ENCODE data around the gene ZNF544.
A peak's percentile ranks its signal among the peaks of the same experiment; 100 is the strongest.

ZNF544 gene

GRCh38 chr19:58279042-58279924, 50.6 kb downstream of the ZNF544 start:
- Histone ChIP-seq H3K9me3 (ENCODE audit: low read length) (peaks cover 18% of the 10 kb centered on the region), H3K27me3 (ENCODE audit: insufficient read depth, low read length) (no peaks in the 10 kb centered on the region), H3K27ac (ENCODE audit: low read depth, low read length, poor library complexity, severe bottlenecking) (peak overlapping the region; percentile 64), H3K4me3 (ENCODE audit: low read depth, low read length, poor library complexity, severe bottlenecking) (peak overlapping the region; percentile 98), H3K4me1 (ENCODE audit: insufficient read depth, low read length, severe bottlenecking) (peaks cover 18% of the 10 kb centered on the region), H3K4me2 (ENCODE audit: low read length) (peak overlapping the region; percentile 98), H2AFZ (ENCODE audit: low read length) (peak overlapping the region; percentile 64; the same call in 1 of the 2 replicates), H4K20me1 (ENCODE audit: insufficient read depth, low read length) (no peaks in the 10 kb centered on the region), H3K79me2 (ENCODE audit: insufficient read depth, low read length) (peaks cover 29% of the 10 kb centered on the region), H3K9ac (ENCODE audit: low read length) (peak overlapping the region; percentile 98), H3F3A (ENCODE audit: insufficient read depth, low read length) (no peaks in the 10 kb centered on the region), H3K36me3 (ENCODE audit: insufficient read depth, low read length) (peaks cover 67% of the 10 kb centered on the region), H3K9me2 (ENCODE audit: low read depth, low read length) (no peaks in the 10 kb centered on the region)
- TF ChIP-seq CTCF (IDR thresholded peaks at IDR 0.05; ENCODE audit: low read length), result no peak
- no peak for TF ChIP-seq EZH2 (IDR thresholded peaks at IDR 0.05; ENCODE audit: borderline replicate concordance, low read length)

- Histone ChIP-seq H3K79me2 (ENCODE audit: insufficient read depth, low read length) (peaks cover 29% of the 10 kb centered on the region), H3K9me2 (ENCODE audit: low read depth, low read length) (no peaks in the 10 kb centered on the region), H3K4me2 (ENCODE audit: low read length) (peak overlapping the region; percentile 98), H3K27me3 (ENCODE audit: insufficient read depth, low read length) (no peaks in the 10 kb centered on the region), H3K4me3 (ENCODE audit: low read depth, low read length, poor library complexity, severe bottlenecking) (peak overlapping the region; percentile 98), H3K27ac (ENCODE audit: low read depth, low read length, poor library complexity, severe bottlenecking) (no peak overlapping the region), H3K36me3 (ENCODE audit: insufficient read depth, low read length) (peaks cover 67% of the 10 kb centered on the region), H3F3A (ENCODE audit: insufficient read depth, low read length) (no peaks in the 10 kb centered on the region), H3K9ac (ENCODE audit: low read length) (peak overlapping the region; percentile 98), H3K4me1 (ENCODE audit: insufficient read depth, low read length, severe bottlenecking) (peaks cover 18% of the 10 kb centered on the region), H4K20me1 (ENCODE audit: insufficient read depth, low read length) (no peaks in the 10 kb centered on the region), H3K9me3 (ENCODE audit: low read length) (peaks cover 14% of the 10 kb centered on the region), H2AFZ (ENCODE audit: low read length) (no peak overlapping the region)
- TF ChIP-seq EZH2 (IDR thresholded peaks at IDR 0.05; ENCODE audit: borderline replicate concordance, low read length), result no peak
- TF ChIP-seq CTCF (IDR thresholded peaks at IDR 0.05; ENCODE audit: low read length), result no peak
Observed at GRCh38 chr19:58279925-58280316, 51.2 kb downstream of the ZNF544 start.

- no peak overlapping the region for H3K27ac ChIP-seq (ENCODE audit: low read depth, low read length, poor library complexity, severe bottlenecking)
- peaks cover 88% of the 10 kb centered on the region for H3K36me3 ChIP-seq (ENCODE audit: insufficient read depth, low read length)
Observed at GRCh38 chr19:58284199-58284598, 55.5 kb downstream of the ZNF544 start.

More at GRCh38 chr19:58284199-58284598, 55.5 kb downstream of the ZNF544 start:
- no peaks in the 10 kb centered on the region for H4K20me1 ChIP-seq (ENCODE audit: insufficient read depth, low read length)
- H3K27me3 ChIP-seq (ENCODE audit: insufficient read depth, low read length), result no peaks in the 10 kb centered on the region
- H2AFZ ChIP-seq (ENCODE audit: low read length), result no peak overlapping the region
- H3F3A ChIP-seq (ENCODE audit: insufficient read depth, low read length), result no peaks in the 10 kb centered on the region
- no peak overlapping the region for H3K9ac ChIP-seq (ENCODE audit: low read length)
- peaks cover 12% of the 10 kb centered on the region for H3K4me1 ChIP-seq (ENCODE audit: insufficient read depth, low read length, severe bottlenecking)
- H3K79me2 ChIP-seq (ENCODE audit: insufficient read depth, low read length), result peaks cover 26% of the 10 kb centered on the region
- H3K9me2 ChIP-seq (ENCODE audit: low read depth, low read length), result no peaks in the 10 kb centered on the region
- H3K9me3 ChIP-seq (ENCODE audit: low read length), result peaks cover 29% of the 10 kb centered on the region
- H3K4me2 ChIP-seq (ENCODE audit: low read length), result no peak overlapping the region
- TF ChIP-seq EZH2 (IDR thresholded peaks at IDR 0.05; ENCODE audit: borderline replicate concordance, low read length), result no peak
- no peak overlapping the region for H3K4me3 ChIP-seq (ENCODE audit: low read depth, low read length, poor library complexity, severe bottlenecking)
